NT2/D1 (cell line): ENCODE data around the gene AKT1.

Source experiments
- DNase-seq: peaks from one replicate; pipeline ENCODE4 v3.0.0-alpha.2; 2011; ENCODE audit warnings: low read depth, low spot score
- H3K27me3 ChIP-seq: 2 replicates; pipeline ENCODE4 v1.6.0; 2011; ENCODE audit warnings: mild to moderate bottlenecking; ENCODE audit not compliant: insufficient read length, insufficient read depth
- H3K36me3 ChIP-seq: 2 replicates; pipeline ENCODE4 v1.6.1; 2011; ENCODE audit warnings: mild to moderate bottlenecking, low read length, mixed read lengths; ENCODE audit not compliant: insufficient read depth, insufficient read length
- H3K4me1 ChIP-seq: 2 replicates; pipeline ENCODE4 v1.5.1; 2011; ENCODE audit not compliant: insufficient read depth, insufficient read length
- H3K4me3 ChIP-seq: 2 replicates; pipeline ENCODE4 v1.5.1; 2011; ENCODE audit warnings: low read depth; ENCODE audit not compliant: insufficient read length
- H3K9ac ChIP-seq: 2 replicates; pipeline ENCODE4 v1.6.0; 2011; ENCODE audit warnings: low read depth; ENCODE audit not compliant: insufficient read length
- H3K9me3 ChIP-seq: 2 replicates; pipeline ENCODE4 v1.5.1; 2011; ENCODE audit warnings: mild to moderate bottlenecking, low read length; ENCODE audit not compliant: insufficient read depth
- SUZ12 ChIP-seq: IDR thresholded peaks from 2 replicates; pipeline ENCODE4 v1.6.1; 2011; ENCODE audit not compliant: insufficient read length, insufficient read depth; ENCODE audit errors: extremely low read depth
- YY1 ChIP-seq: IDR thresholded peaks from 2 replicates; pipeline ENCODE4 v1.6.1; 2011; ENCODE audit not compliant: insufficient read length, insufficient read depth
- ZNF274 ChIP-seq: IDR thresholded peaks from 2 replicates; pipeline ENCODE4 v1.6.1; 2011; ENCODE audit warnings: mild to moderate bottlenecking, low read depth, low read length

The AKT1 gene

GRCh38 chr14:104739546-104740516 lies 55.7 kb downstream of the AKT1 start:
- no peak for DNase-seq

DNA sequence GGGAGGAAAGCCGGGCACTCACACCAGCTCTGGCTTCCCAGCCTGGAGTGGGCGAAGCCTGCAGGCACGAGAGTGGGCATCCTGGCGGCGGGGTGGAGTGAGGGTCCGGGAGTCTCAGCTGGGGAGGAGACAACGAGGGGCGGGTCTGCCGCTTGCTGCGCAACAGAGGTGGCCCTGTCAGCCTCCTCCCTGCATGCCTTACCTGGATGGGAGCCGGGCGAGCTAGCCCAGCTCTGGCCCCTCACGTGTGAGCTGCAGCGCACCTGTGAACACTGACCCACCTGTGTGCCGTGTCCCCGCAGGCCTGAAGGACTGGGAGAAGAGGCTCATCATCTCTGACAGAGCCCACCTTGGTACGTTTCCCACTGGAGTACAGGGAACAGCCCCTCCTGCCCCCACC lies 56.5 kb downstream of the AKT1 start:
- H3K9ac ChIP-seq = no peak overlapping the region
- peaks cover 12% of the 10 kb centered on the region for H3K4me1 ChIP-seq
- H3K4me3 ChIP-seq = no peak overlapping the region
- DNase-seq = no peak
- TF ChIP-seq SUZ12 = no peak
- TF ChIP-seq ZNF274 = no peak
- no peak for TF ChIP-seq YY1
- H3K36me3 ChIP-seq = peaks cover 3% of the 10 kb centered on the region
- H3K9me3 ChIP-seq = no peaks in the 10 kb centered on the region
- H3K27me3 ChIP-seq = no peaks in the 10 kb centered on the region

More at GRCh38 chr14:104739546-104740516, 55.7 kb downstream of the AKT1 start:
- no peaks in the 10 kb centered on the region for H3K27me3 ChIP-seq
- H3K36me3 ChIP-seq = peaks cover 3% of the 10 kb centered on the region
- TF ChIP-seq SUZ12 (no peak), YY1 (no peak), ZNF274 (no peak)
- no peaks in the 10 kb centered on the region for H3K9me3 ChIP-seq
- no peak overlapping the region for H3K4me3 ChIP-seq
- H3K9ac ChIP-seq = no peak overlapping the region
- peaks cover 14% of the 10 kb centered on the region for H3K4me1 ChIP-seq

GRCh38 chr14:104738375-104739019 lies 57.1 kb downstream of the AKT1 start:
- DNase-seq = no peak
- peaks cover 12% of the 10 kb centered on the region for H3K4me1 ChIP-seq
- no peaks in the 10 kb centered on the region for H3K27me3 ChIP-seq

DNA sequence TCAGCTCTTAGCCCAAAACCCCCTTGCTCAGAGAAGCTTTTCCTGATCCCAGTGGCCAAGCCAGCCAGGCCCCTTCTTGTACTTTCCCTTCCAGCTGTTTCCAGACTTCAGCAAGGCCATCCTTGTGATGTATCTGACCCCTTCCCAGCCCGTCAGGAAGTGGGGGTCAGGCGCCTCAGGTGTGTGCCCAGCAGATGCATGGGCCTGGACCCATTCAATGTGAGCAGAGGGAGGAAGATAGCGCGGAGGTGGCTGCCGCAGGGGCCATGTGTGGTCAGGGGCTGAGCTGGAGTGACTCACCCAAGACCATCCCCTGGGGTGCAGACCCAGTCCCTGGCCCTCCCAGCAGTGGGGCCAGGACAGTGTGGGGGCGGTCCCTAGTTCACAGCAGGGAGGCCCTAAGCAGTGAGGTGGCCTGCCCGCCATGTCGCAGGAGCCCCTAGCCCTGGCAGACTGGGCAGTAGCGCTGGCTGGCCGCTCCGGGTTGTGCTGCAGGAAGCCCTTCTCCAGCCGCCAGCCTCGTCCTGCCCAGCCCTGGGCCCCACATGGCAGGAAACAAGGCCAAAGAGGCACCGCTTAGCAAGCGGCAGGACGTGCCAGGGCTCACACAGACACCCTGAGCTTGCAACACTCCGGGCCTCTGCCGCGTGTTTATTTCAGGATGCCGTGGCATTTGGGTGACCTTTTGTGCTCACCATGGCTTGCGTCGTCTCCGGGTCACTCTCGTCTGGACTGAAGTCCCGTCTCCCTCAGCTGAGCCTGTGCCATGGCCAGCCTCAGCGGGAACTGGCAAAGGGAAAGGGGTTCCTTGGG lies 59.5 kb downstream of the AKT1 start:
- Histone ChIP-seq H3K4me1 (peaks cover 12% of the 10 kb centered on the region), H3K9me3 (no peaks in the 10 kb centered on the region), H3K27me3 (no peaks in the 10 kb centered on the region), H3K9ac (no peak overlapping the region), H3K36me3 (peaks cover 3% of the 10 kb centered on the region), H3K4me3 (no peak overlapping the region)
- DNase-seq = no peak
- TF ChIP-seq YY1 (no peak), ZNF274 (no peak), SUZ12 (no peak)

More at GRCh38 chr14:104738375-104739019, 57.1 kb downstream of the AKT1 start:
- Histone ChIP-seq H3K9me3 (no peaks in the 10 kb centered on the region), H3K4me3 (no peak overlapping the region), H3K9ac (no peak overlapping the region), H3K36me3 (peaks cover 3% of the 10 kb centered on the region)
- TF ChIP-seq YY1 (no peak), ZNF274 (no peak), SUZ12 (no peak)

- Histone ChIP-seq H3K9me3 (no peaks in the 10 kb centered on the region), H3K27me3 (no peaks in the 10 kb centered on the region), H3K4me1 (peaks cover 12% of the 10 kb centered on the region), H3K4me3 (no peak overlapping the region), H3K9ac (no peak overlapping the region), H3K36me3 (peaks cover 1% of the 10 kb centered on the region)
- no peak for DNase-seq
- TF ChIP-seq ZNF274 (no peak), YY1 (no peak), SUZ12 (no peak)
These were observed 60.4 kb downstream of the AKT1 start for GRCh38 chr14:104734991-104735779.

DNA sequence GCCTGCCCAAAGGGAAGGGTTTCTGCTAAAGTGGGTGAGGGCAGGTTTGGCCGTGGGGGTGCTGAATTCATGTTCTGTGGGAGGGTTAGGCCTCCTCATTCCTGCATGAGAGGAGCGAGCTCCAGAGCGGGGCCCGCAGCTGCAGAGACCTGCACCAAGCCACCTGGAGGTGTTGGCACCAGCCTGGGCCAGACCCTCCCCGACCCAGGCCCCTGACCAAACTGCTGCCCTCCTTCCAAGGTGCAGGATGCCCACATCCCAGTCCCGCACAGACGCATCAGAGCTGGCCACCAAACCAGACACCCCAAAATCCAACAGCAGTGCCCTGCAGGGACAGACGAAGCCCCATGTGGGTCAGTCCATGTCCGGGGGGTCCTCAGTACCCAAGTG lies 61.0 kb downstream of the AKT1 start:
- H3K4me3 ChIP-seq = no peak overlapping the region

More for the DNA sequence above, 61.0 kb downstream of the AKT1 start:
- Histone ChIP-seq H3K27me3 (no peaks in the 10 kb centered on the region), H3K36me3 (no peaks in the 10 kb centered on the region), H3K4me1 (peaks cover 10% of the 10 kb centered on the region), H3K9ac (no peak overlapping the region), H3K9me3 (no peaks in the 10 kb centered on the region)
- TF ChIP-seq SUZ12 (no peak), ZNF274 (no peak), YY1 (no peak)
- DNase-seq = no peak
